Body of pancreas (tissue), 4 donors: ENCODE results near the gene SLAIN2.

Experiments used
- POLR2A ChIP-seq, 3 donors: fragments of 450-650 bp; IDR thresholded peaks; one replicate each; pipeline ENCODE4 v1.6.1; 2016; ENCODE audit warnings: antibody characterized with exemption in 3 of 3, mild to moderate bottlenecking in 2 of 3
- TF ChIP-seq, protein P1 (sequence below), 7 experiments: fragments of 450-650 bp in 4 of 7; fragments of 200-600 bp in 3 of 7; sonication (generic) in 3 of 7; IDR thresholded peaks; one replicate each; pipeline ENCODE4 v1.5.1; 2016 to 2019; ENCODE audit warnings: antibody characterized with exemption in 7 of 7

DNA sequence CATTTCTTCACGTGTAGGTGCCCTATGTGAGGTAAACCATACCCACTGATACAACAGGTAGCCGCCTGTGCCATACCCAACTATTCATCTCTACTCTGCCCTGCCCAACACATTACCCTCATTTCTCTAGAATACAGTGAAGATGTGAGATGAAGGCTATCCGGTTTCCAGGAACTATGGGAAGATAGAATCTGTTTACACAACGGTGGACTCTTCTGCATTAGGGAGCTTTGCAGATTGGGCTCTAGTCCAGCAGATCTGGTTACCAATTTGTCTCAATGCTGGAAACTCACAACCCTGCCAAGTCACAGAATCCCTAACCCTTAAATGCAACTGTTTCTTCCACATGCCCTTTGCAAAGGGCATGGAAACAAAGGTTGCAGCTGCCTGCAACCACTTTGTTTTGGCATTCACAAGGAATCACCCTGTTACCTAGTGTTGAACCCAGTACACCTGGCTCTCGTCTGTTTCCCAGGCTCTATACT, 6.4 kb upstream of the SLAIN2 start:
- TF ChIP-seq, protein P1, sequence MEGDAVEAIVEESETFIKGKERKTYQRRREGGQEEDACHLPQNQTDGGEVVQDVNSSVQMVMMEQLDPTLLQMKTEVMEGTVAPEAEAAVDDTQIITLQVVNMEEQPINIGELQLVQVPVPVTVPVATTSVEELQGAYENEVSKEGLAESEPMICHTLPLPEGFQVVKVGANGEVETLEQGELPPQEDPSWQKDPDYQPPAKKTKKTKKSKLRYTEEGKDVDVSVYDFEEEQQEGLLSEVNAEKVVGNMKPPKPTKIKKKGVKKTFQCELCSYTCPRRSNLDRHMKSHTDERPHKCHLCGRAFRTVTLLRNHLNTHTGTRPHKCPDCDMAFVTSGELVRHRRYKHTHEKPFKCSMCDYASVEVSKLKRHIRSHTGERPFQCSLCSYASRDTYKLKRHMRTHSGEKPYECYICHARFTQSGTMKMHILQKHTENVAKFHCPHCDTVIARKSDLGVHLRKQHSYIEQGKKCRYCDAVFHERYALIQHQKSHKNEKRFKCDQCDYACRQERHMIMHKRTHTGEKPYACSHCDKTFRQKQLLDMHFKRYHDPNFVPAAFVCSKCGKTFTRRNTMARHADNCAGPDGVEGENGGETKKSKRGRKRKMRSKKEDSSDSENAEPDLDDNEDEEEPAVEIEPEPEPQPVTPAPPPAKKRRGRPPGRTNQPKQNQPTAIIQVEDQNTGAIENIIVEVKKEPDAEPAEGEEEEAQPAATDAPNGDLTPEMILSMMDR (IDR thresholded peaks at IDR 0.05), result no peak
- TF ChIP-seq POLR2A (IDR thresholded peaks at IDR 0.05), result no peak
